ENCODE measurements around the gene ACTL7B.
"Not testable (repeated sequence)": the region's sequence is repeated elsewhere in the genome, so short reads cannot be mapped to it uniquely, and the experiment has no call there.

The ACTL7B gene

GRCh38 chr9:108844391-108844790 is 11.4 kb downstream of the ACTL7B start:
- TF ChIP-seq SUZ12 (IDR thresholded peaks at IDR 0.05; ENCODE audit: extremely low read depth, insufficient read depth, insufficient read length) (no peak), YY1 (IDR thresholded peaks at IDR 0.05; ENCODE audit: insufficient read depth, insufficient read length) (no peak), ZNF274 (IDR thresholded peaks at IDR 0.05; ENCODE audit: low read depth, low read length) (no peak)
- Histone ChIP-seq H3K27me3 (ENCODE audit: insufficient read depth, insufficient read length) (no peaks in the 10 kb centered on the region), H3K9ac (ENCODE audit: insufficient read length, low read depth) (no peak overlapping the region), H3K4me3 (ENCODE audit: insufficient read length, low read depth) (no peak overlapping the region), H3K4me1 (ENCODE audit: insufficient read depth, insufficient read length) (no peaks in the 10 kb centered on the region), H3K9me3 (ENCODE audit: insufficient read depth, low read length) (no peaks in the 10 kb centered on the region), H3K36me3 (ENCODE audit: insufficient read depth, insufficient read length, low read length) (no peaks in the 10 kb centered on the region)
- DNase-seq (ENCODE audit: low read depth, low spot score): no peak

DNA sequence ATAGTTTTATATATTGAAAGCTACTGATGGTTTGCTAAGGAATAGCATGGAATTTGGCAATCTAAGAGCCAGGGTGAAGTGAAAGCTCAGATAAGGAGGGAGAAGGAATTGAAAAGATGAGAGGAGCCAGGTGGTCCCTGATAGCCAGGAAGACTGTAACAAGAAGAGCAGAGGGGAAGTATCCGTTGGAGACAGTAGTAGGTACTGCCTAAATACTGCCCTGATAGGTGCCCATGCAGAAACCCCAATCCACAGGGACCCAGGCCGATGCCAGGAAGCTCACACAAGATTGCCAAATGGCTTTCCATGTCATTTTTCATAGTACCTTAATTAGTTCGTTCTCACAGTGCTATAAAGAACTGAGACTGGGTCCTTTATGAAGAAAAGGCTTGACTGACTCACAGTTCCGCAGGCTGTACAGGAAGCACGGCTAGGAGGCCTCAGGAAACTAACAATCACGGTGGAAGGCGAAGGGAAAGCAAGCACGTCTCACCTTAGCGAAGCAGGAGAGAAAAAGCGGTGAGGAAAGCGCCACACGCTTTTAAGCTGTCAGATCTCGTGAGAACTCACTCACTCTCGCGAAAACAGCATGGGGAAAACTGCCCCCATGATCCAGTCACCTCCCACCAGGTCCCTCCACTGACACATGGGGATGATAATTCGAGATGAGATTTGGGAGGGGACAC is 13.0 kb downstream of the ACTL7B start:
- no peak for TF ChIP-seq ZNF274 (IDR thresholded peaks at IDR 0.05; ENCODE audit: low read depth, low read length)
- no peak for TF ChIP-seq SUZ12 (IDR thresholded peaks at IDR 0.05; ENCODE audit: extremely low read depth, insufficient read depth, insufficient read length)
- no peak for TF ChIP-seq YY1 (IDR thresholded peaks at IDR 0.05; ENCODE audit: insufficient read depth, insufficient read length)
- no peak overlapping the region for H3K4me3 ChIP-seq (ENCODE audit: insufficient read length, low read depth)
- H3K36me3 ChIP-seq (ENCODE audit: insufficient read depth, insufficient read length, low read length): no peaks in the 10 kb centered on the region
- no peak for DNase-seq (ENCODE audit: low read depth, low spot score)
- no peaks in the 10 kb centered on the region for H3K4me1 ChIP-seq (ENCODE audit: insufficient read depth, insufficient read length)
- H3K9me3 ChIP-seq (ENCODE audit: insufficient read depth, low read length): no peaks in the 10 kb centered on the region
- no peaks in the 10 kb centered on the region for H3K27me3 ChIP-seq (ENCODE audit: insufficient read depth, insufficient read length)
- H3K9ac ChIP-seq (ENCODE audit: insufficient read length, low read depth): no peak overlapping the region

DNA sequence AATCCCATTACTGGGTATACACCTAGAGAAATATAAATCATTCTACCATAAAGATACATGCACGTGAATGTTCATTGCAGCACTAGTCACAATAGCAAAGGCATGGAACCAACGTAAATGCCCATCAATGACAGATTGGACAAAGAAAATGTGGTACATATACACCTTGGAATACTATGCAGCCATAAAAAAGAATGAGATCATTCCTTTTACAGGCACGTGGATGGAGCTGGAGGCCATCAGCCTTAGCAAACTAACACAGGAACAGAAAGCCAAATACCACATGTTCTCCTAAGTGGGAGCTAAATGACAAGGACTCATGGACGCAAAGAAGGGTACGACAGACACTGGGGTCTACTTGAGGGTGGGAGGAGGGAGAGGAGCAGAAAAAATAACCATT is 16.2 kb downstream of the ACTL7B start:
- not testable (repeated sequence) for H3K9me3 ChIP-seq (ENCODE audit: insufficient read depth, low read length); H3K36me3 ChIP-seq (ENCODE audit: insufficient read depth, insufficient read length, low read length); H3K27me3 ChIP-seq (ENCODE audit: insufficient read depth, insufficient read length); H3K4me3 ChIP-seq (ENCODE audit: insufficient read length, low read depth); H3K4me1 ChIP-seq (ENCODE audit: insufficient read depth, insufficient read length); H3K9ac ChIP-seq (ENCODE audit: insufficient read length, low read depth); DNase-seq (ENCODE audit: low read depth, low spot score)

DNA sequence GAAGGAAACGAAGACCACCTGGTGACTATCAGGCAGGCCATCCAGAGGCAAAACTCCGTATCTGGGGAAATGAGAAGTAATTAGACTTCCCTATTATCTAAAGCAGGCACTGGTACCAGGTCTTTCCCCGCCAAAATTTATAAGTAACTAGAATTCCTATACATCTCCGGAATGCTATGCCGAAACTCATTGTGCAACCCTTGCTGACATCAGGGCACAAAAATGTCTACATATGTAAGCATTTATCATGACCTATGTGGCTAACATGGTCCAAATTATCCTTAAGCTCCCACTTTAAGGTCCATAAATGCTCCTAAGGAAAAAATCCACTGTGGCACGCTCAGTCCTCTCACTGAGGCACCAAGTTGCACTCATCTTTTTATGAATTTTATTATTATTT is 17.8 kb downstream of the ACTL7B start:
- H3K9me3 ChIP-seq (ENCODE audit: insufficient read depth, low read length): no peaks in the 10 kb centered on the region
- TF ChIP-seq ZNF274 (IDR thresholded peaks at IDR 0.05; ENCODE audit: low read depth, low read length) (no peak), YY1 (IDR thresholded peaks at IDR 0.05; ENCODE audit: insufficient read depth, insufficient read length) (no peak), SUZ12 (IDR thresholded peaks at IDR 0.05; ENCODE audit: extremely low read depth, insufficient read depth, insufficient read length) (no peak)
- H3K36me3 ChIP-seq (ENCODE audit: insufficient read depth, insufficient read length, low read length): no peaks in the 10 kb centered on the region
- no peak for DNase-seq (ENCODE audit: low read depth, low spot score)
- H3K9ac ChIP-seq (ENCODE audit: insufficient read length, low read depth): no peak overlapping the region
- no peak overlapping the region for H3K4me3 ChIP-seq (ENCODE audit: insufficient read length, low read depth)
- H3K27me3 ChIP-seq (ENCODE audit: insufficient read depth, insufficient read length): no peaks in the 10 kb centered on the region
- no peaks in the 10 kb centered on the region for H3K4me1 ChIP-seq (ENCODE audit: insufficient read depth, insufficient read length)

- H3K4me1 ChIP-seq (ENCODE audit: insufficient read depth, insufficient read length): no peaks in the 10 kb centered on the region
These were observed 18.3 kb downstream of the ACTL7B start for GRCh38 chr9:108837530-108837929.

DNA sequence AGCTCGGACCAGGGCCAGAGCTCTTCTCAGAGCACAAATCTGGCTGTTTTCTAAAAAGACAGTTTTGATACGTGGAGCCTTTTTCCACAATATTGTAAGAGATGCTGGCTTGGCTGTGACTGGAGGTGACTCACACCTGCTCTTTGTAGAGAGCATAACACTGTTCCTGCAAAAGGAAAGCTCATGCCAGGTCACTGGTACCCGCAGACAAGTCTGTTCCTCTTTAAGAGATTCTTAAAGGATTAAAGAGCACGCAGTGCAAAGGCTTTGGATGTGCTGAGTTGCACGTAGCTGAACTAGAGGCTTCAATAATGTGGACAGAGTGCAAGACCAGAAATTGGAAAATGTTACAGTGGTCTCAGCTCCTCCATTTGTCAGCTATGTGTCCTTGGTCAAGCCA is 19.0 kb downstream of the ACTL7B start:
- Histone ChIP-seq H3K4me3 (ENCODE audit: insufficient read length, low read depth) (no peak overlapping the region), H3K9ac (ENCODE audit: insufficient read length, low read depth) (no peak overlapping the region), H3K9me3 (ENCODE audit: insufficient read depth, low read length) (no peaks in the 10 kb centered on the region), H3K27me3 (ENCODE audit: insufficient read depth, insufficient read length) (no peaks in the 10 kb centered on the region), H3K36me3 (ENCODE audit: insufficient read depth, insufficient read length, low read length) (no peaks in the 10 kb centered on the region), H3K4me1 (ENCODE audit: insufficient read depth, insufficient read length) (no peaks in the 10 kb centered on the region)
- no peak for DNase-seq (ENCODE audit: low read depth, low spot score)
- TF ChIP-seq ZNF274 (IDR thresholded peaks at IDR 0.05; ENCODE audit: low read depth, low read length) (no peak), SUZ12 (IDR thresholded peaks at IDR 0.05; ENCODE audit: extremely low read depth, insufficient read depth, insufficient read length) (no peak), YY1 (IDR thresholded peaks at IDR 0.05; ENCODE audit: insufficient read depth, insufficient read length) (no peak)

More at GRCh38 chr9:108837530-108837929, 18.3 kb downstream of the ACTL7B start:
- no peaks in the 10 kb centered on the region for H3K9me3 ChIP-seq (ENCODE audit: insufficient read depth, low read length)
- H3K27me3 ChIP-seq (ENCODE audit: insufficient read depth, insufficient read length): no peaks in the 10 kb centered on the region
- H3K4me3 ChIP-seq (ENCODE audit: insufficient read length, low read depth): no peak overlapping the region
- no peak overlapping the region for H3K9ac ChIP-seq (ENCODE audit: insufficient read length, low read depth)
- no peaks in the 10 kb centered on the region for H3K36me3 ChIP-seq (ENCODE audit: insufficient read depth, insufficient read length, low read length)
- TF ChIP-seq YY1 (IDR thresholded peaks at IDR 0.05; ENCODE audit: insufficient read depth, insufficient read length) (no peak), SUZ12 (IDR thresholded peaks at IDR 0.05; ENCODE audit: extremely low read depth, insufficient read depth, insufficient read length) (no peak), ZNF274 (IDR thresholded peaks at IDR 0.05; ENCODE audit: low read depth, low read length) (no peak)
- DNase-seq (ENCODE audit: low read depth, low spot score): no peak

- no peaks in the 10 kb centered on the region for H3K9me3 ChIP-seq (ENCODE audit: insufficient read depth, low read length)
- H3K4me1 ChIP-seq (ENCODE audit: insufficient read depth, insufficient read length): no peaks in the 10 kb centered on the region
- H3K27me3 ChIP-seq (ENCODE audit: insufficient read depth, insufficient read length): no peaks in the 10 kb centered on the region
- H3K36me3 ChIP-seq (ENCODE audit: insufficient read depth, insufficient read length, low read length): no peaks in the 10 kb centered on the region
- no peak for DNase-seq (ENCODE audit: low read depth, low spot score)
- H3K9ac ChIP-seq (ENCODE audit: insufficient read length, low read depth): no peak overlapping the region
- TF ChIP-seq YY1 (IDR thresholded peaks at IDR 0.05; ENCODE audit: insufficient read depth, insufficient read length) (no peak), ZNF274 (IDR thresholded peaks at IDR 0.05; ENCODE audit: low read depth, low read length) (no peak), SUZ12 (IDR thresholded peaks at IDR 0.05; ENCODE audit: extremely low read depth, insufficient read depth, insufficient read length) (no peak)
- no peak overlapping the region for H3K4me3 ChIP-seq (ENCODE audit: insufficient read length, low read depth)
These were observed 19.5 kb downstream of the ACTL7B start for GRCh38 chr9:108836319-108836718.

All from NT2/D1 (cell line).